Neural crest cell (in vitro differentiated cells): Measurements from ENCODE around the gene PIAS1. TPM values are rescaled to one million over a fixed set of nuclear protein-coding genes. Genes with fewer than 3 reads are reported as not detected.

ENCODE experiments used
- DNase-seq: peaks from one replicate; pipeline ENCODE4 v3.0.0; 2021; ENCODE audit warnings: low read depth, mixed read lengths, low spot score
- H3K27ac Mint-ChIP-seq: one replicate; pipeline ENCODE4 v1.8.0; 2021; ENCODE audit warnings: mild to moderate bottlenecking, mixed read lengths; ENCODE audit not compliant: unreplicated experiment
- H3K27me3 Mint-ChIP-seq: 2 replicates; pipeline ENCODE4 v1.8.0; 2021; ENCODE audit warnings: low read depth, mild to moderate bottlenecking, mixed read lengths
- H3K36me3 Mint-ChIP-seq: 2 replicates; pipeline ENCODE4 v1.8.0; 2021; ENCODE audit warnings: low read depth, mild to moderate bottlenecking, mixed read lengths
- H3K4me1 Mint-ChIP-seq: 2 replicates; pipeline ENCODE4 v1.8.0; 2021; ENCODE audit warnings: mixed read lengths
- H3K4me3 Mint-ChIP-seq: one replicate; pipeline ENCODE4 v1.8.0; 2021; ENCODE audit warnings: mild to moderate bottlenecking, mixed read lengths
- H3K9me3 Mint-ChIP-seq: 2 replicates; pipeline ENCODE4 v1.8.0; 2021; ENCODE audit warnings: mixed read lengths
- CTCF ChIP-seq: fragments of 200-600 bp; sonication (generic); conservative IDR thresholded peaks from 2 replicates; pipeline ENCODE4 v1.5.0; 2021; ENCODE audit warnings: antibody characterized with exemption, mild to moderate bottlenecking
- total RNA-seq: library from RNA; stranded (reverse); gene quantifications from 2 replicates; pipeline ENCODE4 v1.2.1, GENCODE V29; 2021

The PIAS1 gene
- total RNA-seq, 1 donor from 2014 or later, result 41.3 TPM

- no peak for DNase-seq
- Mint-ChIP-seq H3K4me1 (peaks cover 41% of the 10 kb centered on the region), H3K27ac (no peak overlapping the region), H3K36me3 (no peaks in the 10 kb centered on the region), H3K27me3 (no peaks in the 10 kb centered on the region), H3K9me3 (no peaks in the 10 kb centered on the region), H3K4me3 (peak overlapping the region; percentile 48)
- TF ChIP-seq CTCF, result no peak
Observed at GRCh38 chr15:68053001-68053400, 1.1 kb upstream of the PIAS1 start.

GRCh38 chr15:68054628-68055223 lies 611 bp downstream of the PIAS1 start:
- Mint-ChIP-seq H3K9me3 (no peaks in the 10 kb centered on the region), H3K27me3 (no peaks in the 10 kb centered on the region), H3K27ac (peak overlapping the region; percentile 81), H3K36me3 (no peaks in the 10 kb centered on the region), H3K4me3 (peak overlapping the region; percentile 98), H3K4me1 (peaks cover 45% of the 10 kb centered on the region)
- TF ChIP-seq CTCF, result no peak
- DNase-seq, result peak; percentile 71

- no peaks in the 10 kb centered on the region for H3K27me3 Mint-ChIP-seq
- peak overlapping the region; percentile 98 for H3K4me3 Mint-ChIP-seq
- H3K9me3 Mint-ChIP-seq, result no peaks in the 10 kb centered on the region
- TF ChIP-seq CTCF, result no peak
- H3K27ac Mint-ChIP-seq, result peak overlapping the region; percentile 81
- peaks cover 45% of the 10 kb centered on the region for H3K4me1 Mint-ChIP-seq
- no peaks in the 10 kb centered on the region for H3K36me3 Mint-ChIP-seq
- no peak for DNase-seq
Observed at GRCh38 chr15:68055224-68055705, 1.1 kb downstream of the PIAS1 start.

- Mint-ChIP-seq H3K4me1 (peaks cover 50% of the 10 kb centered on the region), H3K27ac (peak overlapping the region; percentile 3), H3K27me3 (no peaks in the 10 kb centered on the region), H3K9me3 (no peaks in the 10 kb centered on the region), H3K36me3 (no peaks in the 10 kb centered on the region), H3K4me3 (peak overlapping the region; percentile 98)
- DNase-seq, result no peak
- TF ChIP-seq CTCF, result no peak
Observed at GRCh38 chr15:68056097-68056865, 2.2 kb downstream of the PIAS1 start.

- no peaks in the 10 kb centered on the region for H3K36me3 Mint-ChIP-seq
- no peak for TF ChIP-seq CTCF
Observed at GRCh38 chr15:68057034-68057433, 2.9 kb downstream of the PIAS1 start.

More at GRCh38 chr15:68057034-68057433, 2.9 kb downstream of the PIAS1 start:
- Mint-ChIP-seq H3K9me3 (no peaks in the 10 kb centered on the region), H3K27ac (no peak overlapping the region), H3K4me3 (peak overlapping the region; percentile 98), H3K4me1 (peaks cover 57% of the 10 kb centered on the region), H3K27me3 (no peaks in the 10 kb centered on the region)
- no peak for DNase-seq
